MM.1S (cell line): ENCODE measurements around the gene PTPRR.

Experiments used
- CTCF ChIP-seq: fragments of 300-600 bp; sonication (generic); IDR thresholded peaks from 2 replicates; pipeline ENCODE4 v1.5.1; 2016; ENCODE audit warnings: antibody characterized with exemption, low read length, mixed read lengths
- EZH2 ChIP-seq: fragments of 300-600 bp; sonication (generic); optimal IDR thresholded peaks from 2 replicates; pipeline ENCODE3; 2017; ENCODE audit warnings: low read depth, mild to moderate bottlenecking, antibody characterized with exemption, low read length, mixed read lengths
- EZH2phosphoT487 ChIP-seq: fragments of 300-600 bp; sonication (generic); IDR thresholded peaks from 2 replicates; pipeline ENCODE4 v1.6.1; 2018; ENCODE audit warnings: antibody characterized with exemption, low read length

- TF ChIP-seq EZH2, result no peak
- TF ChIP-seq CTCF, result no peak
- no peak for TF ChIP-seq EZH2phosphoT487
These were observed 124.9 kb downstream of the PTPRR start for GRCh38 chr12:70795608-70796007.
